GM23338 (cell line): ENCODE results near the gene ZNF860. TPM values are rescaled to one million over a fixed set of nuclear protein-coding genes. Genes with fewer than 3 reads are reported as not detected.

Experiments
- ATAC-seq: fragments of 200-7000 bp; cut with Tn5 transposase; 3 replicates; pipeline ENCODE4 v1.9.1; 2020
- DNase-seq: peaks from one replicate; pipeline ENCODE4 v3.0.0-alpha.2; 2015; ENCODE audit warnings: low spot score
- H2AFZ ChIP-seq: fragments of 200-600 bp; sonication (generic); 2 replicates; pipeline ENCODE4 v1.8.0; 2016; ENCODE audit warnings: antibody characterized with exemption, mild to moderate bottlenecking, moderate library complexity
- H3F3A ChIP-seq: fragments of 200-600 bp; sonication (generic); replicated peaks from 2 replicates; pipeline ENCODE4 v1.8.0; 2017; ENCODE audit warnings: antibody characterized with exemption, mixed run types, low read depth
- H3K27ac ChIP-seq: fragments of 200-600 bp; sonication (generic); 2 replicates; pipeline ENCODE4 v1.6.1; 2016; ENCODE audit warnings: low read depth
- H3K27me3 ChIP-seq: fragments of 200-600 bp; sonication (generic); 2 replicates; pipeline ENCODE4 v1.8.0; 2016; ENCODE audit warnings: mild to moderate bottlenecking, mixed run types, moderate library complexity; ENCODE audit not compliant: insufficient read depth
- H3K36me3 ChIP-seq: fragments of 200-600 bp; sonication (generic); 2 replicates; pipeline ENCODE4 v1.8.0; 2016; ENCODE audit warnings: mild to moderate bottlenecking; ENCODE audit not compliant: insufficient read depth
- H3K4me1 ChIP-seq: fragments of 200-600 bp; sonication (generic); 2 replicates; pipeline ENCODE4 v1.8.0; 2016; ENCODE audit warnings: mild to moderate bottlenecking, moderate library complexity; ENCODE audit not compliant: insufficient read depth
- H3K4me2 ChIP-seq: fragments of 200-600 bp; sonication (generic); 2 replicates; pipeline ENCODE4 v1.7.1; 2017; ENCODE audit warnings: mixed run types
- H3K4me3 ChIP-seq: fragments of 200-600 bp; sonication (generic); 2 replicates; pipeline ENCODE4 v1.6.1; 2016; ENCODE audit warnings: mixed run types
- H3K79me2 ChIP-seq: fragments of 200-600 bp; sonication (generic); replicated peaks from 2 replicates; pipeline ENCODE4 v1.8.0; 2017; ENCODE audit warnings: mild to moderate bottlenecking; ENCODE audit not compliant: insufficient read depth
- H3K9me2 ChIP-seq: fragments of 200-600 bp; sonication (generic); 2 replicates; pipeline ENCODE4 v1.8.0; 2017; ENCODE audit not compliant: insufficient read depth
- H4K20me1 ChIP-seq: fragments of 200-600 bp; sonication (generic); replicated peaks from 2 replicates; pipeline ENCODE4 v1.8.0; 2017; ENCODE audit warnings: mild to moderate bottlenecking; ENCODE audit not compliant: insufficient read depth
- H3K27ac Mint-ChIP-seq: 2 replicates; pipeline ENCODE4 v1.8.0; 2020; ENCODE audit warnings: inconsistent platforms, mild to moderate bottlenecking, moderate library complexity, mixed read lengths
- H3K27me3 Mint-ChIP-seq: 3 replicates; pipeline ENCODE4 v1.8.0; 2022; ENCODE audit warnings: low read depth, mild to moderate bottlenecking, moderate library complexity, mixed read lengths, inconsistent platforms; ENCODE audit not compliant: insufficient read depth, poor library complexity
- H3K36me3 Mint-ChIP-seq: 3 replicates; pipeline ENCODE4 v1.8.0; 2021; ENCODE audit warnings: low read depth, mild to moderate bottlenecking, inconsistent platforms, moderate library complexity, mixed read lengths
- H3K4me1 Mint-ChIP-seq: 3 replicates; pipeline ENCODE4 v1.8.0; 2020; ENCODE audit warnings: mild to moderate bottlenecking, inconsistent platforms, mixed read lengths
- H3K4me3 Mint-ChIP-seq: 3 replicates; pipeline ENCODE4 v1.8.0; 2021; ENCODE audit warnings: moderate library complexity, mild to moderate bottlenecking, inconsistent platforms, mixed read lengths
- H3K9me3 Mint-ChIP-seq: 3 replicates; pipeline ENCODE4 v1.8.0; 2020; ENCODE audit warnings: moderate library complexity, mild to moderate bottlenecking, inconsistent platforms, mixed read lengths
- CREB1 ChIP-seq: fragments of 250-450 bp; sonication (Bioruptor Pico); IDR thresholded peaks from 2 replicates; pipeline ENCODE4 v1.5.0; 2020; ENCODE audit warnings: low read depth, mild to moderate bottlenecking, moderate library complexity
- EZH2 ChIP-seq: fragments of 200-600 bp; sonication (generic); IDR thresholded peaks from one replicate; pipeline ENCODE4 v1.8.0; 2017; ENCODE audit warnings: antibody characterized with exemption, mild to moderate bottlenecking, low read depth; ENCODE audit not compliant: unreplicated experiment
- EZH2phosphoT487 ChIP-seq: fragments of 200-600 bp; sonication (generic); IDR thresholded peaks from one replicate; pipeline ENCODE4 v1.8.1; 2018; ENCODE audit warnings: antibody characterized with exemption; ENCODE audit not compliant: unreplicated experiment
- JUNB ChIP-seq: IDR thresholded peaks from one replicate; pipeline ENCODE4 v1.6.1; 2016; ENCODE audit warnings: antibody characterized with exemption; ENCODE audit not compliant: unreplicated experiment
- NANOG ChIP-seq: IDR thresholded peaks from 2 replicates; pipeline ENCODE4 v1.6.1; 2016; ENCODE audit warnings: antibody characterized with exemption, borderline replicate concordance
- POLR2AphosphoS5 ChIP-seq: IDR thresholded peaks from 2 replicates; pipeline ENCODE4 v1.6.1; 2016; ENCODE audit warnings: antibody characterized with exemption, low read depth
- STAT1 ChIP-seq: IDR thresholded peaks from one replicate; pipeline ENCODE4 v1.6.1; 2016; ENCODE audit warnings: antibody characterized with exemption; ENCODE audit not compliant: unreplicated experiment
- ZNF114 ChIP-seq: fragments of 250-450 bp; sonication (Bioruptor Pico); IDR thresholded peaks from 2 replicates; pipeline ENCODE4 v1.5.0; 2020; ENCODE audit warnings: mild to moderate bottlenecking, moderate library complexity
- ZNF331 ChIP-seq: fragments of 250-450 bp; sonication (Bioruptor Pico); IDR thresholded peaks from 2 replicates; pipeline ENCODE4 v1.5.0; 2020; ENCODE audit warnings: low read depth, mild to moderate bottlenecking, moderate library complexity
- polyA plus RNA-seq: library from polyadenylated mRNA; unstranded; fragments of >200 nt; fragmentation: Nextera tagmentation; extraction: Ambion mirVana; gene quantifications from 2 replicates; pipeline ENCODE4 v1.2.1, GENCODE V29; 2016
- total RNA-seq: library from RNA; depleted of rRNA; stranded (reverse); fragments of >200 nt; shearing (Covaris generic); gene quantifications from 2 replicates; pipeline ENCODE4 v1.2.3, GENCODE V29; 2014
- TF ChIP-seq, protein P1 (sequence below), 2 experiments: fragments of 200-600 bp in 1 of 2; sonication (generic) in 1 of 2; conservative IDR thresholded peaks; 2 replicates each; pipeline versions ENCODE4 v1.5.1 to v1.6.1; 2016 to 2017; ENCODE audit warnings: antibody characterized with exemption in 2 of 2, low read depth in 2 of 2, mild to moderate bottlenecking in 2 of 2, moderate library complexity in 1 of 2
- TF ChIP-seq, protein P2 (sequence below): IDR thresholded peaks from 2 replicates; pipeline ENCODE4 v1.6.1; 2016; ENCODE audit warnings: antibody characterized with exemption
- TF ChIP-seq, protein P3 (sequence below): IDR thresholded peaks from one replicate; pipeline ENCODE4 v1.6.1; 2018; ENCODE audit warnings: antibody characterized with exemption; ENCODE audit not compliant: unreplicated experiment
- TF ChIP-seq, protein P4 (sequence below): fragments of 250-450 bp; sonication (Bioruptor Pico); IDR thresholded peaks from 2 replicates; pipeline ENCODE4 v1.5.0; 2020; ENCODE audit warnings: mild to moderate bottlenecking, moderate library complexity

Gene ZNF860
- total and polyA plus RNA-seq, 2 experiments from 2014 or later: 5.2 to 12.4 TPM

DNA sequence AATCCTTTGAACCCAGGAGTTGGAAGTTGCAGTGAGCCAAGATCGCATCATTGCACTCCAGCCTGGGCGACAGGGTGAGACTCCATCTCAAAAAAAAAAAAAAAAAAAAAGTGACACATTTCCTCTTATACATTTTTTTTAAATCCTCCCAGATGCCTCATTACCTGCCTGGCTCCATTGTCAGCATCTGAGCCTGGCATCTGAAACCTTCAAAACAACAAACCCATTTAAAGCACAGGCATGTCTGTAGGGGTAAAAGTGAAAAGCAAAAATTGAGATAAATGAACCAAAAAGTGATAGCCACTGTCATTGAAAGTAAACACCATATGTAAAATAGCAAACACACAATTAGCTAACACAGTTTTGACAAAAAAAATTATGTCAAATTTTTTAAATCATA lies 39.1 kb upstream of the ZNF860 start:
- Mint-ChIP-seq H3K4me1 (peaks cover 29% of the 10 kb centered on the region), H3K36me3 (peaks cover 7% of the 10 kb centered on the region), H3K4me3 (no peak overlapping the region), H3K9me3 (no peaks in the 10 kb centered on the region), H3K27ac (no peak overlapping the region), H3K27me3 (peaks cover 4% of the 10 kb centered on the region)
- Histone ChIP-seq H3K79me2 (peaks cover 100% of the 10 kb centered on the region), H3K36me3 (no peaks in the 10 kb centered on the region), H3K4me1 (peaks cover 28% of the 10 kb centered on the region), H3K27me3 (no peaks in the 10 kb centered on the region), H3F3A (no peaks in the 10 kb centered on the region), H3K27ac (peak overlapping the region; percentile 71), H3K4me3 (no peak overlapping the region), H2AFZ (no peak overlapping the region), H3K9me2 (peaks cover 9% of the 10 kb centered on the region; the same call in 1 of the 2 replicates), H4K20me1 (0 out of 2 replicates have a peak, but pooled peaks cover 3% of the 10 kb centered on the region), H3K4me2 (peak overlapping the region; percentile 46; the same call in 1 of the 2 replicates)
- ATAC-seq (no peak), DNase-seq (no peak)
- TF ChIP-seq CREB1 (CRISPR knock-in tag) (no peak), POLR2AphosphoS5 (no peak), EZH2 (no peak), ZNF114 (CRISPR knock-in tag) (no peak), EZH2phosphoT487 (no peak), STAT1 (no peak), ZNF331 (CRISPR knock-in tag) (no peak), NANOG (no peak), JUNB (no peak)
- TF ChIP-seq, protein P1, sequence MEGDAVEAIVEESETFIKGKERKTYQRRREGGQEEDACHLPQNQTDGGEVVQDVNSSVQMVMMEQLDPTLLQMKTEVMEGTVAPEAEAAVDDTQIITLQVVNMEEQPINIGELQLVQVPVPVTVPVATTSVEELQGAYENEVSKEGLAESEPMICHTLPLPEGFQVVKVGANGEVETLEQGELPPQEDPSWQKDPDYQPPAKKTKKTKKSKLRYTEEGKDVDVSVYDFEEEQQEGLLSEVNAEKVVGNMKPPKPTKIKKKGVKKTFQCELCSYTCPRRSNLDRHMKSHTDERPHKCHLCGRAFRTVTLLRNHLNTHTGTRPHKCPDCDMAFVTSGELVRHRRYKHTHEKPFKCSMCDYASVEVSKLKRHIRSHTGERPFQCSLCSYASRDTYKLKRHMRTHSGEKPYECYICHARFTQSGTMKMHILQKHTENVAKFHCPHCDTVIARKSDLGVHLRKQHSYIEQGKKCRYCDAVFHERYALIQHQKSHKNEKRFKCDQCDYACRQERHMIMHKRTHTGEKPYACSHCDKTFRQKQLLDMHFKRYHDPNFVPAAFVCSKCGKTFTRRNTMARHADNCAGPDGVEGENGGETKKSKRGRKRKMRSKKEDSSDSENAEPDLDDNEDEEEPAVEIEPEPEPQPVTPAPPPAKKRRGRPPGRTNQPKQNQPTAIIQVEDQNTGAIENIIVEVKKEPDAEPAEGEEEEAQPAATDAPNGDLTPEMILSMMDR (conservative IDR thresholded peaks at IDR 0.05; ENCODE audit: low read depth in 2 of 2): no peak
- TF ChIP-seq, protein P2, sequence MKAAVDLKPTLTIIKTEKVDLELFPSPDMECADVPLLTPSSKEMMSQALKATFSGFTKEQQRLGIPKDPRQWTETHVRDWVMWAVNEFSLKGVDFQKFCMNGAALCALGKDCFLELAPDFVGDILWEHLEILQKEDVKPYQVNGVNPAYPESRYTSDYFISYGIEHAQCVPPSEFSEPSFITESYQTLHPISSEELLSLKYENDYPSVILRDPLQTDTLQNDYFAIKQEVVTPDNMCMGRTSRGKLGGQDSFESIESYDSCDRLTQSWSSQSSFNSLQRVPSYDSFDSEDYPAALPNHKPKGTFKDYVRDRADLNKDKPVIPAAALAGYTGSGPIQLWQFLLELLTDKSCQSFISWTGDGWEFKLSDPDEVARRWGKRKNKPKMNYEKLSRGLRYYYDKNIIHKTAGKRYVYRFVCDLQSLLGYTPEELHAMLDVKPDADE: no peak
- TF ChIP-seq, protein P3, sequence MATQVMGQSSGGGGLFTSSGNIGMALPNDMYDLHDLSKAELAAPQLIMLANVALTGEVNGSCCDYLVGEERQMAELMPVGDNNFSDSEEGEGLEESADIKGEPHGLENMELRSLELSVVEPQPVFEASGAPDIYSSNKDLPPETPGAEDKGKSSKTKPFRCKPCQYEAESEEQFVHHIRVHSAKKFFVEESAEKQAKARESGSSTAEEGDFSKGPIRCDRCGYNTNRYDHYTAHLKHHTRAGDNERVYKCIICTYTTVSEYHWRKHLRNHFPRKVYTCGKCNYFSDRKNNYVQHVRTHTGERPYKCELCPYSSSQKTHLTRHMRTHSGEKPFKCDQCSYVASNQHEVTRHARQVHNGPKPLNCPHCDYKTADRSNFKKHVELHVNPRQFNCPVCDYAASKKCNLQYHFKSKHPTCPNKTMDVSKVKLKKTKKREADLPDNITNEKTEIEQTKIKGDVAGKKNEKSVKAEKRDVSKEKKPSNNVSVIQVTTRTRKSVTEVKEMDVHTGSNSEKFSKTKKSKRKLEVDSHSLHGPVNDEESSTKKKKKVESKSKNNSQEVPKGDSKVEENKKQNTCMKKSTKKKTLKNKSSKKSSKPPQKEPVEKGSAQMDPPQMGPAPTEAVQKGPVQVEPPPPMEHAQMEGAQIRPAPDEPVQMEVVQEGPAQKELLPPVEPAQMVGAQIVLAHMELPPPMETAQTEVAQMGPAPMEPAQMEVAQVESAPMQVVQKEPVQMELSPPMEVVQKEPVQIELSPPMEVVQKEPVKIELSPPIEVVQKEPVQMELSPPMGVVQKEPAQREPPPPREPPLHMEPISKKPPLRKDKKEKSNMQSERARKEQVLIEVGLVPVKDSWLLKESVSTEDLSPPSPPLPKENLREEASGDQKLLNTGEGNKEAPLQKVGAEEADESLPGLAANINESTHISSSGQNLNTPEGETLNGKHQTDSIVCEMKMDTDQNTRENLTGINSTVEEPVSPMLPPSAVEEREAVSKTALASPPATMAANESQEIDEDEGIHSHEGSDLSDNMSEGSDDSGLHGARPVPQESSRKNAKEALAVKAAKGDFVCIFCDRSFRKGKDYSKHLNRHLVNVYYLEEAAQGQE: no peak
- TF ChIP-seq, protein P4, sequence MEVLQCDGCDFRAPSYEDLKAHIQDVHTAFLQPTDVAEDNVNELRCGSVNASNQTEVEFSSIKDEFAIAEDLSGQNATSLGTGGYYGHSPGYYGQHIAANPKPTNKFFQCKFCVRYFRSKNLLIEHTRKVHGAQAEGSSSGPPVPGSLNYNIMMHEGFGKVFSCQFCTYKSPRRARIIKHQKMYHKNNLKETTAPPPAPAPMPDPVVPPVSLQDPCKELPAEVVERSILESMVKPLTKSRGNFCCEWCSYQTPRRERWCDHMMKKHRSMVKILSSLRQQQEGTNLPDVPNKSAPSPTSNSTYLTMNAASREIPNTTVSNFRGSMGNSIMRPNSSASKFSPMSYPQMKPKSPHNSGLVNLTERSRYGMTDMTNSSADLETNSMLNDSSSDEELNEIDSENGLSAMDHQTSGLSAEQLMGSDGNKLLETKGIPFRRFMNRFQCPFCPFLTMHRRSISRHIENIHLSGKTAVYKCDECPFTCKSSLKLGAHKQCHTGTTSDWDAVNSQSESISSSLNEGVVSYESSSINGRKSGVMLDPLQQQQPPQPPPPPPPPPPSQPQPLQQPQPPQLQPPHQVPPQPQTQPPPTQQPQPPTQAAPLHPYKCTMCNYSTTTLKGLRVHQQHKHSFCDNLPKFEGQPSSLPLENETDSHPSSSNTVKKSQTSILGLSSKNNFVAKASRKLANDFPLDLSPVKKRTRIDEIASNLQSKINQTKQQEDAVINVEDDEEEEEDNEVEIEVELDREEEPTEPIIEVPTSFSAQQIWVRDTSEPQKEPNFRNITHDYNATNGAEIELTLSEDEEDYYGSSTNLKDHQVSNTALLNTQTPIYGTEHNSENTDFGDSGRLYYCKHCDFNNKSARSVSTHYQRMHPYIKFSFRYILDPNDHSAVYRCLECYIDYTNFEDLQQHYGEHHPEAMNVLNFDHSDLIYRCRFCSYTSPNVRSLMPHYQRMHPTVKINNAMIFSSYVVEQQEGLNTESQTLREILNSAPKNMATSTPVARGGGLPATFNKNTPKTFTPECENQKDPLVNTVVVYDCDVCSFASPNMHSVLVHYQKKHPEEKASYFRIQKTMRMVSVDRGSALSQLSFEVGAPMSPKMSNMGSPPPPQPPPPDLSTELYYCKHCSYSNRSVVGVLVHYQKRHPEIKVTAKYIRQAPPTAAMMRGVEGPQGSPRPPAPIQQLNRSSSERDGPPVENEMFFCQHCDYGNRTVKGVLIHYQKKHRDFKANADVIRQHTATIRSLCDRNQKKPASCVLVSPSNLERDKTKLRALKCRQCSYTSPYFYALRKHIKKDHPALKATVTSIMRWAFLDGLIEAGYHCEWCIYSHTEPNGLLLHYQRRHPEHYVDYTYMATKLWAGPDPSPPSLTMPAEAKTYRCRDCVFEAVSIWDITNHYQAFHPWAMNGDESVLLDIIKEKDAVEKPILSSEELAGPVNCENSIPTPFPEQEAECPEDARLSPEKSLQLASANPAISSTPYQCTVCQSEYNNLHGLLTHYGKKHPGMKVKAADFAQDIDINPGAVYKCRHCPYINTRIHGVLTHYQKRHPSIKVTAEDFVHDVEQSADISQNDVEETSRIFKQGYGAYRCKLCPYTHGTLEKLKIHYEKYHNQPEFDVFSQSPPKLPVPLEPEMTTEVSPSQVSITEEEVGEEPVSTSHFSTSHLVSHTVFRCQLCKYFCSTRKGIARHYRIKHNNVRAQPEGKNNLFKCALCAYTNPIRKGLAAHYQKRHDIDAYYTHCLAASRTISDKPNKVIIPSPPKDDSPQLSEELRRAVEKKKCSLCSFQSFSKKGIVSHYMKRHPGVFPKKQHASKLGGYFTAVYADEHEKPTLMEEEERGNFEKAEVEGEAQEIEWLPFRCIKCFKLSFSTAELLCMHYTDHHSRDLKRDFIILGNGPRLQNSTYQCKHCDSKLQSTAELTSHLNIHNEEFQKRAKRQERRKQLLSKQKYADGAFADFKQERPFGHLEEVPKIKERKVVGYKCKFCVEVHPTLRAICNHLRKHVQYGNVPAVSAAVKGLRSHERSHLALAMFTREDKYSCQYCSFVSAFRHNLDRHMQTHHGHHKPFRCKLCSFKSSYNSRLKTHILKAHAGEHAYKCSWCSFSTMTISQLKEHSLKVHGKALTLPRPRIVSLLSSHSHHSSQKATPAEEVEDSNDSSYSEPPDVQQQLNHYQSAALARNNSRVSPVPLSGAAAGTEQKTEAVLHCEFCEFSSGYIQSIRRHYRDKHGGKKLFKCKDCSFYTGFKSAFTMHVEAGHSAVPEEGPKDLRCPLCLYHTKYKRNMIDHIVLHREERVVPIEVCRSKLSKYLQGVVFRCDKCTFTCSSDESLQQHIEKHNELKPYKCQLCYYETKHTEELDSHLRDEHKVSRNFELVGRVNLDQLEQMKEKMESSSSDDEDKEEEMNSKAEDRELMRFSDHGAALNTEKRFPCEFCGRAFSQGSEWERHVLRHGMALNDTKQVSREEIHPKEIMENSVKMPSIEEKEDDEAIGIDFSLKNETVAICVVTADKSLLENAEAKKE: no peak
